Islet of Langerhans (tissue), 1 donor: Measurements from ENCODE around the gene NANP.
"Not testable (repeated sequence)": the region's sequence is repeated elsewhere in the genome, so short reads cannot be mapped to it uniquely, and the experiment has no call there.

Experiments
- FAIRE-seq: peaks from one replicate; lab custom pipeline; 2011; peaks lifted over from hg19 to GRCh38; lab: Jason Lieb, UNC

The NANP gene, protein sequence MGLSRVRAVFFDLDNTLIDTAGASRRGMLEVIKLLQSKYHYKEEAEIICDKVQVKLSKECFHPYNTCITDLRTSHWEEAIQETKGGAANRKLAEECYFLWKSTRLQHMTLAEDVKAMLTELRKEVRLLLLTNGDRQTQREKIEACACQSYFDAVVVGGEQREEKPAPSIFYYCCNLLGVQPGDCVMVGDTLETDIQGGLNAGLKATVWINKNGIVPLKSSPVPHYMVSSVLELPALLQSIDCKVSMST

DNA sequence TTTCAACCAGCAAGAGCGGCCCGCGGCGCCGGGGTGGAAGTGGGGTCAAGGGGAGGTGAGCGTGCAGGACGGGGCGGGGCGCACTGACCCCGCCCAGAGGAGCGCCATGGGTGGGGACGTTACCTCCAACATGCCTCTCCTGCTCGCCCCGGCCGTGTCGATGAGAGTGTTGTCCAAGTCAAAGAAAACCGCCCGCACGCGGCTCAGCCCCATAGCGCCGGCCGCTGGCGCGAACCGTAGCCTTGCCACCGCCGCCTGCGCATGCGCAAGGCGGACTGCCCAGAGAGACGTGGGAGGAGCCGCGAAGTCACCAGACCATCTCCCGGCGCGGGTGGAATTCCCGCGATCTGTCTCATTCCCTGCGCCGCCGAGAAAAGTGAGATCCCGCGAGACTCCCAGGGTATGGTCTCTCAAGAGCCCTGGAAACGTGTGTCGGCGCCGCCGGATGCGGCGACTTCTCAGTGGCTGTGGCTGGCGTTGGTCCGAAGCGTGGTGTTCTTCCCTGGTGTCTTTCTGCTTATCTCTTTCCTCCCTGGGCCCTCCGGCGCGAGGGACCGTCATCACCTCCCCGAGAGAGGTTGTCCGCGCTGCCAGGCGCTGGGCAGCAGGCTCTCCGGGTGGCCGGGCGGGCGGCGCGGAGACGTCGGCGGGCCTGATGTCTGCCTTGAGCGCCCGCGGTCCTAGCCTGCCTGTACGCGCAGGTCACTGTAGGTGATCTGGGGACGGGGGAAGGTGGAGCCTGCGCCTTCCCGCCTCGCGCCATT lies at the start of gene NANP:
Gene NANP (minus strand): TSS at position 279 of the 764 bp plus-strand sequence. CDS start 66 bp downstream, at position 213.
- no peak for FAIRE-seq

DNA sequence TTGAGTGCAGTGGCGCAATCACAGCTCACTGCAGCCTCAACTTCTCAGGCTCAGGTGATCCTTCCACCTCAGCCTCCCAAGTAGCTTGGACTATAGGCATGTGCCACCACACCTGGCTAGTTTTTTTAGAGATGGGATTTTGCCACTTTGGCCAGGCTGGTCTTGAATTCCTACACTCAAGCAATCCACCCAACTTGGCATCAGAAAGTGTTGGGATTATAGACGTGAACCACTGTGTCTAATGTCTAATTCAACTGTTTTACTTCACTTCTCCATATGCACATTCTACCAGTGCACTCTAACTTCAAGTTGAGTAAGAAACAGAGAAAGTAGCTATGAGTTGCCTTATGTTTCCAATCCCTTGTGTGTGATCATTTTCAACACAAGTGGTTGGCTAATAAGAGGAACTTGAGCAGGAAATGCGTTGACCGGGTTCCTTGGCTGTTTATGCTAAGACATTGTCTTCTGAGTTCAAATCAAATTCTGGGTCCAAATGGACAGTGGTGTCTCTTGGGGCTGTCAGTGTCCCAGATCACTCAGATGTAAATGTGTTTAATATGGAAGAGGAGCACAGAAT lies 48.9 kb upstream of the NANP start:
- FAIRE-seq = no peak

DNA sequence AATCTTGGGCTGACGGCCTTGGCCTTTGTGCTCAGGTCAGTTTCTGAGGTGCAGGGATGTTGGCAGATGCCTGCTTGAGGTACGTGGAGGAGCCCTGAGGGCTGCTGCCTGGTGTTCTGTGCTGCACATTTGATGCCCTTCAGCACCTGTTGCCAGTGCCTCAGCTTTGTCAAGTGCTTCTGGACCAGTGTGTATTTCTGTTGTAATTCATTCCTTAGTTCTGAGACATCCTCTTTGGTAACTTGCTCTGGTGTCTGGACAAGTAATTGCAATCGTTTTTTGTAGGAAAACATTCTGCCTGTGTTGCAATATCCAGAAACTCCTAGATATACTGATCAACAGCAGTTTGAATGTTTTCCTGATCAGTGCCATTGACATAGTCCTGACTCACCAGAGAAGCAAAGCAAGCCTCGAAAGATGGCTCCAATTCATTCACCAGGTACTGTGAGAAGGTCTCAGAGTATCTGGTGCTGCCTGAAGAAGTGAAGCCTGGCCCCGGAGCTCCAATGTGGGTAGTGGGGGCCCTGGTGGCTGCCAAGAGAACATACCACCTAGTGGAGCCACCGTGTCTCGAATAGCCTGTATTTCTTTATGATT lies 46.1 kb upstream of the NANP start:
- no peak for FAIRE-seq

DNA sequence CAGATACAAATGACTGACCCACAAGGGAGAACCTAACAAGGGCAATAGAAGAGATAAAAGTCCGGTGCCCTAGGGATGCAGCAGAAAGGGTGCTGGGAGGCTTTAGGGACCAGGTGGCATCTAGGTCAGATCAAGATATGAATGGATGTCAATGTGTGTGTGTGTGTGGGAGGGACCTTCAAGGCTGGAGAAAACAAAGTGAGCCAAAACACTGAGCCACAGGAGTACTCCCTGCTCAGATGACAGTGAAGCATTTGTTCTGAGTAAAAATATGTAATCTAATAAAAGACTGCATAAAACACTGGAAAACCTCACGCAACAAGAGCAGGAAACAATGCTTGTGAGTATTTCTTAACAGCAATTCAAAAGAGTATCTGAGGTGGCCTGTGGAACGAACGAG lies 44.6 kb upstream of the NANP start:
- no peak for FAIRE-seq

DNA sequence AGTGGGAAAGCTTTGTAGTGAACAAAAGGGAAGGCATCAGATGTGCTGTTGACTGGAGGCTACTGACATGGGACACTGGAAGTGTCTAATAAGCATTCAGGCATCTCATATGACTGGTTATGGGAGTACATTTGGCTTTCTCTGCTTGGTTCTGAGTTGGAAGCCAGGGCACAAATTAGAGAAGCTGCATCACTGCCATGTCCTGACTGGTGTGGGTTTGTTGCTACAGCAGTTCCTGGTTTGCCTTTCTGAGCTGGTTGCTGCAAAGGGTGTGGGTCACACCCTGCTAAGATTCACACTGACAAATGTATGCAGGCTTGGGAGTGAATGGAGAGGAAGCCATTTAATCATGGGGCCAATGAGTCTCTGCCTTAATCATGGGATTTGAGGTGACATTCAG lies 36.2 kb upstream of the NANP start:
- FAIRE-seq = no peak

DNA sequence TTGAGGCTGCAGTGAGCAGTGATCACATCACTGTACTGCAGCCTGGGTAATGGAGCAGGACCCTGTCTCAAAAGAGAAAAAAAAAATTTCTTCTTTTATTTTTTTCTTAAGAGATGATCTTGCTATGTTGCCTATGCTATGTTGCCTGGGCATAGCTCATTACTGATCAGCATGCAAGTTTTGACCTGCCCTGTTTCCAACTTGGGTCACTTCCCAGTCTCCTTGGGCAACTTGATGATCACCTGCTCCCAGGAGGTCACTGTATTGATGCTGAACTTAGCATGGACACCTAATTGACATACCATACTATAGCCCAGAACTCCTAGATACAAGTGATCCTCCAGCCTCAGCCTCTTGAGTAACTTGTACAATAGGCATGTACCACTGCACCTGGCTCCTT lies 30.7 kb upstream of the NANP start:
- no peak for FAIRE-seq

DNA sequence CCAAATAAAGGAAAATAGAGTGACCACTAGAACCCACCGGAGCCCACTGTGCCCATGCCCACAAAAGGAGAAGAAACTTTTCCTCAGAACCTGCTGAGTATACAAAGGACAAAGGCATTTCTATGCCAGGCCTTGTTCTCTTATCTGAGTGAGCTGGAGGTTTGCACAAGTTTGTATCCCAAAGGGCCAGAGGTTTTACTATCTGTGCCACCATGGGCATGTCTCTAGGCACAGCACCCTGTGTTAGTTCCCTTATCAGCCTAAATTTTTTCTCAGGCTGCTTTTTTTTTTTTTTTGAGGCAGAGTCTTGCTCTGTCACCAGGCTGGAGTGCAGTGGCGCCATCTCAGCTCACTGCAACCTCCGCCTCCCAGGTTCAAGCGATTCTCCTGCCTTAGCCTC lies 29.1 kb upstream of the NANP start:
- FAIRE-seq = not testable (repeated sequence)

DNA sequence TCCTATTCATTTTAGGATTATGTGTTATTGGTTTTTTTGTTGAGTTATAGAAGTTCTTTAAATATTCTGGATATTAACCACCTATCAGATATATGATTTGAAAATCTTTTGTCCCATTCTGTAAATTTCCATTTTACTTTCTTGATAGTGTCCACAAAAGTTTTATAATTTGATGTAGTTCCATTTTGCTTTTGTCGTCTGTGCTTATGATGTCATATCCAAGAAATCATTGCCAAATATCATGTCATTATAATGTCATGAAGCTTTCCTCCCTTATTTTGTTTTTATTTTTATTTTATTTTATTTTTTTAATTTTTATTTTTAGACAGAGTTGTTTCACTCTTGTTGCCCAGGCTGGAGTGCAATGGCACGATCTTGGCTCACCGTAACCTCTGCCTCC lies 21.0 kb upstream of the NANP start:
- no peak for FAIRE-seq

DNA sequence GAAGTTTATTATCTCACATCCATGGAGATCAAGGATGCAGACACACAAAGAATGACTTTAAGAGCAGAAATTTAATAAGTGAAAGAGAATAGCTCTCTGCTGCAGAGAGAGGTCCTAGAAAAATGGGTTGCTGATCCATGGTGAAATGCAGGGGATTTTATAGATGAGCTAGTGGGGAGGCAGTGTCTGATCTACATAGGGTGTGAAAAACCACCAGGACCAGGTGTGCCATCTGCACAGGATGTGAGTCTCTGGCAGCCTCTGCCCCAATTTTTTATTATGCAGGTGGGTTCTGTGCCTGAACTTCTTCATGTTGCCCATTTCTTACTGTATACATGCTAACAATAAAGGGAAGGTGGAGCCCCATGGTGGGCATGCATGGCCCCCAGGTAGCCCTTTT lies 19.9 kb upstream of the NANP start:
- no peak for FAIRE-seq

DNA sequence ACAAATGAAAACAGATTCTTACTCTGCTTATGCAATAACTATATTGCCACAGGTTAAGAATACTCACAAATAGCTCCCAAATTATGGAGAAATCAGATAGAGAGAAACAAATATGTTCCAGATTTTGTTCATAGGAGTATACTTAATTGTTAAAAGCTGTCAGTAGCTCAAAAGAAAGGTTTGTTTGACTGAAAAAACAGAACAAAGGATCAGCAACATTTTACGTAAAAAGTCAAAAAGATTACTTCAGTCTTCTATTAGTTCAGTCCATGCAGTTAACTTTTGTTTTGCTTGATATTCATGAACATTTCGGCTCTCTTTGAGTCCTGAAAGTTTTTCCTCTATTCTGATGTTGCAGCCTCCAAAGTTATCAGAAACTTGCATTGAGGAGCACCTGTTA lies 13.4 kb upstream of the NANP start:
- no peak for FAIRE-seq

DNA sequence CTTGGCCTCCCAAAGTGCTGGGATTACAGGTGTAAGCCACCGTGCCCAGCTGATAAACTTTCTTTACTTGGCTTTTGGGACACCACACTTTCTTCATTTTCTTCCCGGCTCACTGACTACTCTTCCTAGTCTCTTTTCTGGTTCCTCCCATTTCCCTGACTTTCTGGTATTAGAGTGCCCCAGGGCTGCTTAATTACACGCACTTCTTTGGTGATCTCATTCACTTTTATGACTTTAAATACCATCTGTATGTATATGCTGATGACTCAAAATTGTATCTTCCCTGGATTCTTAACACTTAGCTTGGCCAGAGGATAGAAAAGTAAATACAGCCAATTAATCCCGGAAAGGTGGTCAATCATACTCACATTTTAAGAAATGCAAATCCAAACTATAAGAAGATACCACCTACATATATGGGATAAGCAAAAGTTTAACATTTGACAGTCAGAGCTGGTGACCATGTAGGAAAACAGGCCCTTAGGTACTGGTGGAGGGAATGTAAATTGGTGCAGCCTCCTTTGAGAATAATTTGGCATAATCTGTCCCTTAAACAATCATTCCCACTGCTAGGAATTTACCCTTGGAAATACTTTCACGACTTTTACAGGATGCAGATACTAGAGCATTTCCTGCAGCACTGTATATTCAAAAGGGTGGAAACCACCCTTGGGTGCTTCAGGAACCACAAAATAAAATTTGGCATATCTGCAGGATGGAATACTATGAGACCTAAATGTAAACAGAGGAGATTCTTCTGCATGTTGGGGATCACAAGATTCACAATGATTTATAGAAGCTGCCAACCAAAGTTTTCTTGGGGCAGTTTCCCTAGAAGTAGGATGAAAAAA lies 9.4 kb upstream of the NANP start:
- FAIRE-seq = no peak

DNA sequence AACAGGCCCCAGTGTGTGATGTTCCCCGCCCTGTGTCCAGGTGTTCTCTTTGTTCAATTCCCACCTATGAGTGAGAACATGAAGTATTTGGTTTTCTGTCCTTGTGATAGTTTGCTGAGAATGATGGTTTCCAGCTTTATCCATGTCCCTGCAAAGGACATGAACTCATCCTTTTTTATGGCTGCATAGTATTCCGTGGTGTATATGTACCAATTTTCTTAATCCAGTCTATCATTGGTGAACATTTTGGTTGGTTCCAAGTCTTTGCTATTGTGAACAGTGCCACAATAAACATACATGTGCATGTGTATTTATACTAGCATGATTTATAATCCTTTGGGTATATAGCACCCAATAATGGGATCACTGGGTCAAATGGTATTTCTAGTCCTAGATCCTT lies 6.8 kb upstream of the NANP start:
- FAIRE-seq = not testable (repeated sequence)

DNA sequence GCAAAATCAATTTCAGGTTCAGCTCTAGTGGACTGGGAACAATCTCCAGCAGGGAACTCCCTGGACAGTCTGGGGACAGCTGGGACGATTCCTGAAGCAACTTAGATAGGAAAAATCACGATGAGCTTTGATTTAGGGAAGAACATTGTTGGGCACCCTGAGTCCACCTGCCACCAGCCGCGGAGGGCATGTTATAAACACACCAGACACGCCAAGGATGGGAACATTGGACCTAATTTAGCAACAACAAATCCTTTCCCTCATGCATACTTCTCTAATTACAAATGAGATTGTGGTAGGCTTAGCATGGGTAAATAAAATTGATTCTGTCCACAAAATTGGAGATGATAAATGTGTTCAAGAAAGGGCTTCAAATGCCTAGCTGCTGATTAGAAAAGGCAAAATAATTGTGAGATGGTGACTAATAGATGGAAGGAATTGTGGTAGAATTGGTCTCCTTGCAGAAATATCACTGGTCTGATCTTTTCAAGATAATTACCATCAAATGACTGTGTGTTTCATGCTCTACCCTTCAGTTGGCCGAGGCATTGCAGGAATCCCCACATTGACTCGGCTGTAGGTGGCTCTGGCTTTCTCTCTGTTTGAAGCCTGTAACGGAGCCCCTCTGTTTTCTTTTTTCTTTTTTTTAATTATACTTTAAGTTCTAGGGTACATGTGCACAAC lies 6.1 kb upstream of the NANP start:
- FAIRE-seq = no peak

DNA sequence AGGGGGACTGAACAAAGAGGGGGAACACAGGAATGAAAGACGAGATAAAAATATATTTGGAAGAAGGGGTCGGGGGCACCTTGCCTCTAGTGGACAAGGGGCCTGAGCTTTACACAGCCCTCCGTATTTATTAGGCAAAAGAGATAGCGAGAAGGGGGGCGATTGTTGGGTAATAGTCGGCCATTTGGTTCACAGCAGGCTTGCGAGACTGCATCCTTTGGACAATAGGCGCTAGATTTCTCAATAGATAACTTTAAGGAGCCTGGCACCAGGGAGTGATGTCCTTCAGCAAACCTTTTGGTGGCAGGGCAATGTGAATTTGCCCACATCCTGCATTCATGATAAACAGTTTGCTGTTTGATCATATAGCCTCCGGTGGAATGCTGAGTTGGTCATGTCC lies 3.0 kb upstream of the NANP start:
- FAIRE-seq = no peak

DNA sequence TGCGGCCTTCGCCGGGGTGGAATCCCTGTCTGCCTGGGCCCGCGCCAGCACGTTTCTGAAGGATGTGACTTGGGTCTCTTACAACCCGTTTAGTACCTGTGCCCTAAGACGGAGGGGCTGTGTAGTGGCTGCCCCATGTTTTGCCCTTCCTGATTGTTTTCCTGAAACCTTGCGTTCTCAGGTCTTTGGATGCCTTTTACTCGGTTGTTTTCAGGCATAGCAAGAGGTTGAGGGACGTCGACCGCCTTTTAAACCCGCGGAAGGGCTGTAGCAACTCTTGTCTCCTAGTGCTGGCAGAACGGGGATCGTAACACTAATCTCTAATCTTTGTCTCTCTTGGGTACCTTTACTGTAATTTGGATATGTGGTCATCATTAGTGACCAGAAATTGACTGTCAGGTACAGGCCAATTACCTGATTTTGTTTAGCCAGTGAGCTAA lies 706 bp upstream of the NANP start:
- no peak for FAIRE-seq

DNA sequence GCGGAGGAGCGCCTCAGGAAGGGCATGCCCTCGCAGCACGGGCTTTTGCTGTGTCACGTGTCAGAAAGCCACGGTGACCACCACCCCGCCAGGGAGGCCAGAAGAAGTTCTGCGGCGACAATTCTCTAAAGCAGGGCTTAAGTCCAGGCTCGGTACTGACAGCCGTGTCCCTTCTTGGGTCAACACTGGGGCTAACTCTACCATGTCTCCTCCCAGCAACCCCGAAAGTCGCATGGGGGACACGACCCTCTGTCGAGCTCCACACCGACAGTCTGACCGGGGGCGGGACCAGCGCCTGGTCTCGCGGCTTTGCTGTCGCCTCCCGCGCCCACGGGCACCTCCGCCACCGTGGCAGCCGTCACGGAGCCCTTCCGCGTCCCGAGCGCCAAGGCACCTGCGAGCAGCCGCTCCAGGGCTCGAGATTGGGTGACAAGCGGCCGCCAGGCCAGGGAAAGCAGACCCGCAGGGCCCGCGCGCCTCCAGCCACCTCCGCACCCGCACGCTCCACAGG lies 534 bp downstream of the NANP start:
- no peak for FAIRE-seq

DNA sequence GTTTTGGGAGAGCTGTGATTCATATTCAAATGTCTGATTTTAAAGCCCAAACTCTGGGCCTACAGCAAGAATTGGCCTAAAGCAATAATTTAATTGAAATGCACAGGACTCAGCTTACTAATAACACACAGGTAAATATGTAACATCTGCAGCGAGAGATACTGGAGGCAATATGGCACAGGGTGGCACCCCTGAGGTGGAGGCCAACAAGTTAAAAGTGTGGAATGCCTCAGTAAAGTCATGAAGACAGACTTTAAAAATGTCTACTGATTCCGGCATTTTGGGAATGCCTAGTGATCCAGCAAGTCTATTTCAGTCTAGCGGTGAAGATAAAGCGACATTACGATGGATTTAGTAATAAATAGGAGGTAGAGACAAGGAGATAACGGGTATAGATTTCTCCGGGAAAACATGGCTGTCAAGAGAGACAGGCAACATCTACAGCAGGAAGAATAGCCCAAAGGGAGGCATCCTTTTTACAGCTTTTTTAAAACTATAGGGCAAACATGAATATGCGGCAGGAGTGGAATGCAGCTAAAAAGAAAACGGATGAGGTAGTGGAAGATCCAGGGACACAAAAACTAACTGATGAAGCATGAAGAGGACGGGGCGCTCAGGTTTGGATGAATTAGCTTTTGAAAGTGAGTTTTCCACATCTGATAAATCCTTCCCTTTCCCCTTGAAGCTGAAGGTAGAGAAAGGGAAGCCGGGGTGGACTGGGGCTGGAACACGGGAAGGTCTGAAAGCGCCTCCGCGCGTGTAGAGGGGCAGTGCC lies 1.2 kb downstream of the NANP start:
- no peak for FAIRE-seq

DNA sequence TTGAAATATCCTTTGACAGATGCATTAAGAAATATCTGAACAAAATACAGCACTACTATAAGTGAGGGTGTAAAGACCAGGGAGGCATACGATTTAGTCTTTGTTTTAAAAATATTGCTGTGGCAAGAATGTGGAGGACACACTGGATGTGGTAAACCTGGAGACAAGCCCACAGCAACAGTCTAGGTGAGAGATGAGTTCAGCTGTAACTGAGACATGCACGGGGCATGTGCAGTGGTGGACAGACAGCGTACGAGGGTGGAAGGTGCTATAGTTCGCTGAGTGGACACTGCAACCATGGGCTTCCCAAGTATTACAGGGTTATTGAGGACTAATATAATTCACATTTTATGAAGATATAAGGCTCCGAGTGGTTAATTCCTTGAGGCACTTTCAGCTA lies 1.8 kb downstream of the NANP start:
- FAIRE-seq = no peak

DNA sequence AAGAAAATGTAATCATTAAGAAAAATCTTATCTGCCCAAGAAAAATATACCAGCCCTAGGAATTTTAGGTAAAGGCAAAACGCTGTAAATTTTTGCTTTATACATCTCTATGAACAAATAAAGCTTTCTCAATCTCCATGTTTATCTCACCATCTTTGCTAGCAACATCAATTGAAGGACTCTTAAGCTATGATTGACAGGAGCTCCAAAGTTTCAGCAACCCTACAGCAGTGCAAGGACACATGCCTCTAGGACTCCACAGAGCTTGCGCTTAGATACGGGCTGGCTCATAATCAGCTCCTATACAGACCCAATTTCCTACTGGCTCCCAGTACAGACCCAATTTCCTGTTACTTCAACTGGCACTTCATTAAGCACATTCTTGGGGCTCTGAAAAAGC lies 4.3 kb downstream of the NANP start:
- FAIRE-seq = no peak

DNA sequence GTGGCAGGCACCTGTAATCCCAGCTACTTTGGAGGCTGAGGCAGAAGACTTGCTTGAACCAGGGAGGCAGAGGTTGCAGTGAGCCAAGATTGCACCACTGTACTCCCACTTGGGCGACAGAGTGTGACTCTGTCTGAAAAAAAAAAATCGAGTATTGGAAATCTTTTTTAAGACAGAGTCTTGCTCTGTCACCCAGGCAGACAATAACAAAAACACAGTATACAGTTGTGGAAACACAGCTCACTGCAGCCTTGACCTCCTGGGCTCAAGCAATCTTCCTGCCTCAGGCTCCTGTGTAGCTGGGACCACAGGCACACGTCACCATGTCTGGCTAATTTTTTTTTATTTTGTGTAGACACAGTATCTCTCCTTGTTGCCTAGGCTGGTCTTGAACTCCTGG lies 15.0 kb downstream of the NANP start:
- no peak for FAIRE-seq
